AG20443 (cell line): ENCODE results near the gene ANKRD10.

Experiments used
- DNase-seq: peaks from one replicate; pipeline ENCODE4 v3.0.0; 2012; ENCODE audit warnings: low spot score, mixed read lengths

The ANKRD10 gene

DNA sequence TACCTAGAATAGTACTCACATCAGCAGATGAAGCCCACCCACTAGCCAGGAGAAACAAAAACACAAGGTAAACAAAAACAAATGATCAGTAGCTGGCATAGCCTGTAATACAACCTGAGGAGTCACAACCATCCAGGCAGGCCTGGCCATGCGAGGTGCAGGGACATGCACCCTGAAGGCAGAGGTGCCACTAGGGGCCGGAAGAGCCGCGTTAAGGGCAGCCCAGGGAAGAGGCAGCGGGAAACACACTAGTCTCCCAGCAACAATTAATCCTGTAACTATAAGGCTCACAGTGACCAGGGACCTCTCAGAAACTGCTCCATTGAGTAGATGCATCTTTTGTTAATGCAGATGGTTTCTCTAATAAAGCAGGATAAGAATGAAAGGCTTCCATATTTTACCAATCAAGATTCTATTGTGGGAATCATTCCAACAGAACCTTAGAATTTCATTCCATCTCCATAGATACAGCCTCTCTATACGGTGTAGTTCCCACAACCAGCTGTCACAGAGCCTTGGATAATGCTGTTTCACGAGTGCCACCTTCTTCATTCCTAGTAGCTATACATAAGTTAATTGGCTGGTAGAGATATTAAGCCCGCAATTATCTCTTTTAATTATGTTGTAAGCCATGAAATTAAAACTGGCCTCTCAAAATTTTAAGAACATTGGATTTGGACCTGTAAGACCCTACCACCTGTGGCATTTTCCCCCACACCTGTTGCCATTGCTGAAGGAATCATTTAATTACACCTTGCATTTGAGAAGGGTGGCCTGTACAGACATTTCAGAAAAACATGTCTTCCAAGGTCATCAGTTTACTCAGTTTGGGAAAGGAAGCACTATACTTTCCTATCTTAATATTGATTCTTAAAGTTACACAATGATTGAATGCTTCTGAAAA lies 28.7 kb downstream of the ANKRD10 start:
- DNase-seq, result no peak

- DNase-seq, result no peak
Measured at GRCh38 chr13:110885516-110885915, 29.4 kb downstream of the ANKRD10 start.

GRCh38 chr13:110884517-110884916 lies 30.4 kb downstream of the ANKRD10 start:
- no peak for DNase-seq

DNA sequence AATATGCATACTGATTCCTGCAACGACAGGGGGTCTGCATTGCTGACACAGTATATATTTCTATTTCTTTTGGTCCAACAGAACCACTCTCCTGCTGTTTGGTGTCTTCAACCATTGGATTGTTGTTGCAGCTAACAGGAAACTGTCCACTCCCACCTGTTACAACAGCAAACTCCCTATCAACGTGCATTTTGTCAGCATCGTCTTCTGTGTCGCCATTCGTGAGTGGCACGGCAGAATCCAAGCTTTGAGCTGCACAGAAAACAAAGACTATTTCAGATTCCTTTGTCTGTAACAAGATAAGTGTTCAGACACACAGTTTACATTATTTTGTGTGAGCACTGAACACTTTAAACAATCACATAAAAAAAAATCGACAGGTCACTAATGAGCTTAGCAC lies 31.3 kb downstream of the ANKRD10 start:
- DNase-seq, result no peak

GRCh38 chr13:110882972-110883371 lies 31.9 kb downstream of the ANKRD10 start:
- peak; percentile 29 for DNase-seq

GRCh38 chr13:110881839-110882627 lies 32.8 kb downstream of the ANKRD10 start:
- DNase-seq, result no peak

DNA sequence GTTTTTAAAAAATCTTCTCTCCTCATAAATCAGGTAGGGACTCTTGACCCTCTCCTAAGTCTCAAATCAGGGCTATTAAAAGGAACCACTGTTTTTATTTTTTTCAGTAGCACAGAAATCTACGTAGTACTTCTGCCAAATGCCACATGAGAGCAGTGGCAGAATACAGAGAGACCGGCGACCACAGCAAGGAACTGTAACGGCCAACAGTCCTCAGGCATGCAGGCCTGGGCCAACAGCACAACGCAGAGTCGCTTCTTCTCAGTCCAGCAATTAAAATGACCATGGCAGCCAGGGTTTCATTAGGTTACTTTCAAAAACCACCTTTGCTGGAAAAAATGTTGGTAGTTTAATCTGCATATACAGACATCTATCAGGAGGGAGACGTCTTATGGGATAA lies 34.2 kb downstream of the ANKRD10 start:
- no peak for DNase-seq

GRCh38 chr13:110879482-110879881 lies 35.4 kb downstream of the ANKRD10 start:
- DNase-seq, result no peak

GRCh38 chr13:110877737-110878258 lies 37.1 kb downstream of the ANKRD10 start:
- DNase-seq, result no peak

- no peak for DNase-seq
Measured at GRCh38 chr13:110876609-110877008, 38.3 kb downstream of the ANKRD10 start.

DNA sequence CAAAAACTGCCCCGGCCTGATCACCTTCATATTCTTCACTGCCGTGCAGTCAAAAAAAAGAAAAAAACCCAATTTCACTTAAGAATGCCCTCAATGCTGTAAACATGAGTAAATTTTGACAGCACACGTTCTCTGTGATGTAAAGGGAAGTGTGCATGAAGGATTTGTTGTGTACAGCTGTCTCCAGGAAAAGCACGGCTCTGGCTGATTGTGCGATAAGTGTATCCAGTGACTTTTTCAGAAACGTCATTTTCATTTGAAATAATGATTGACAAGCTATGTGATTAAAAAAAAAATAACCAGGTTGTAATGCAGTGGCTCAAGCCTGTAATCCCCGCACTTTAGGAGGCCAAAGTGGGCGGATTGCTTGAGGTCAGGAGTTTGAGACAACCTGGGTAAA lies 39.6 kb downstream of the ANKRD10 start:
- no peak for DNase-seq

- peak; percentile 97 for DNase-seq
Measured at GRCh38 chr13:110874508-110874960, 40.3 kb downstream of the ANKRD10 start.

GRCh38 chr13:110873639-110874507 lies 41.0 kb downstream of the ANKRD10 start:
- DNase-seq, result no peak

DNA sequence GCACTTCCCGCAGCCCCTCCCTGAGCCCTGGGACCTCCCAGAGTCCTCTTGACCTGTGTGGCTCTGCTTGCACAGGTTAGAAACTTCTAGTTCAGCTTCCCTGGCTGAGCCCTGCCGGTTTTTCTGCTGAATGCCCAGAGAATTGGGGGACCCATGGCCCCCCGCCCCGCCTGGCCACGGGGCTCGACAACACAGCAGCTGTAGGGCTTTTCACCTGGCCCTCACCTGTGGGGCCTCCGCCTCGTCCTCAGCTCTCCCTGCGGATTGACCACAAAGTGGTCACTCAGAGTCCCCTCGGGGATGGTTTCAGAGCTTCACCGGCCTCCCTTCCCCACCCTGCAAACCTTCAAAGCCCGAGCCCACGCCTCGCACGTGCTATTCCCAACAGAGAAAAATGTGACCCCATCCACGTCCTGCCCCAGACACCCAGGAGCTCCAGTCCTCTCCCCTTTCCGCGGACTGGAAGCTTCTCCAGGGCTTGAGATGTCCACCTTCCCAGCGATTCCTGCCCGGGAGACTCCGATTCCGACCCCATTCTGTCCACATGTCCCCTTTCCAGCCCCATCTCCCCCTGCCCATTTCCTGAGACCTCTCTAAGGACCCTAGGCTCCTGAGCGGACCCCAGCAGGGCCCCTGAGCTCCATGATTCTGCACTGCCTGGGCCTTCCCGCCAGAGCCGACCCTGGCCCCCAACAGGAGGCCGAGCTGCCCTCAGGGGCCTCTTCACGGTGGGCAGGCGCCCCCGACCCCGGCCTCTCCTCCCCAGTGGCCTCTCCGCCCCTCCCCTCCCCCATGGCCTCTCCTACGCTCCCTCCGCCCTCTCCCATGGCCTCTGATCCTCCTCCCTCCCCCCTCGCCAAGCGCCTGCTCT lies 41.9 kb downstream of the ANKRD10 start:
- no peak for DNase-seq

GRCh38 chr13:110872034-110872767 lies 42.7 kb downstream of the ANKRD10 start:
- no peak for DNase-seq

DNA sequence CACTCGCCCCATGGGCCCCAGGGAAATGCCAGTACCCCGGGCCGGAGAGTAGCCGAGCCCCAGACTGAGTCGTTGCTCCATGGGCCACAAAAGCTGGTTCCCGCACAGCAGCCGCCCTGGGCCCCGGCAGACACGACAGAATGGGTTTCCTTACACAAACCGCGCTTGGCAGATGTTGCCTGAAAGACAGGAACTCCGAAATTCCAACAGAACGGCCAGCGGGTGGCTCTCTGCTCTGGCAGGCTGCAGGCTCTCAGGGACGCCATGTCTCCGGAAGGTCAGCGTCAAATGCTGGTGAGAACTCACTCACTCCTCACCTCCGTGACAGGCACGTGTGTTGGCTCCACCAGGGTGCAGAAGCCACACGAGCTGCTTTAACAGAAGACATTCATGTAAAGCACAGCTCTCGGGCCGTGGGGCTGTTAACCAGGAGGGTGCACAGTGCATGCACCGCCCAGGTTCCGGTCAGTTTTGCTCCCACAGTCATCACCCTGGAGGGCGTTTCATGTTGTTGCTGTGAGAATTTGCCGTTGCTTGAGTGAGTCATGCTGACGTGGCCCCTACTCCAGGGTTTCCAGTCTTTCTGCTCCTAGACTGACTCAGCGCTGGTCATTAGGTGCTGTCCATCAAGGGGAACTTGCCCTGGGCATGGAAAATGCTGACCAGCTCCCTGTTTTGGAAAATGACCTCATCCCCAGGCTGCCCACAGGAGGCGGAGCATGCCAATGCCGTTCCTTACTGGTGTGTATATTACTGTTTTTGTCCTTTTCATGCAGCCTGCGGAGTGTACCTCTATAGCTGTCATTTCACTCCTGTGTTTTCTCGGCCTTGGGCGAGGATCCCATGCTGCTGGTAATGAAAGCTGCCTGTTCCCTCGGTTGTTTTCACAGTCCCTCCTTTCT lies 44.8 kb downstream of the ANKRD10 start:
- peak; percentile 96 for DNase-seq

DNA sequence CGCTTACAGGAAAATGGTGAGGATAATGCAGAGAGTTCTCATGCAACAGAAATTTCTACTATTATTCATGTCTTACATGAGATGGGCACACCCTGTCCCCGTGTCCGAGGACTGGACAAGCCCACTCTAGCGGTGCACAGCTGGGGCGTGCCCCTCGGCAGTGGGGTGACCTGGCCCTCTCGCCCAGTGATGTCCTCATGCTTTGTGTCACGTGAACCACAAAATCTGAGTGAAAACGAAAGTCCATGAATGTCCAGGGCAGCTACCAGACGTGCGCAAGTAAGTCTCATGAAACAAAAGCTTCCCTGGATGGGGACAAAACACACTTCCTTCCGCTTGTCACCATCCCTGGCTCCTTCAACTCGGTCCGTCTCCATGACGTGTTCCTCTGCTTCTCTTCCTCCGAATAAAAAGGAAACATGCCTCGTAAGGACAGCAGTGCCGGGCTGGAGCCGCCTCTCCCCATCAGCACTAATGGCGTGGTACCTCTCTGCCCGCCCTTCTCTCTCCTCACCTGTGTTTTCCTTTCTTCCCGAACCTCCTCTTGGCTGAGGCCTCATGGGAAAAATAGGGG lies 45.6 kb downstream of the ANKRD10 start:
- peak; percentile 78 for DNase-seq

- DNase-seq, result no peak
Measured at GRCh38 chr13:110868720-110869119, 46.1 kb downstream of the ANKRD10 start.

GRCh38 chr13:110867380-110867779 lies 47.5 kb downstream of the ANKRD10 start:
- DNase-seq, result no peak
